ENCODE data around the gene CORO2B.

The CORO2B gene

GRCh38 chr15:68658641-68659358, 80.0 kb downstream of the CORO2B start:
- H3K9me3 ChIP-seq (ENCODE audit: control insufficient read depth in 1 of 2, low read length in 2 of 2) = no peaks in the 10 kb centered on the region
- no peak overlapping the region for H3K4me3 ChIP-seq (ENCODE audit: low read depth in 1 of 2, low read length in 2 of 2)
- no peak overlapping the region for H3K27ac ChIP-seq (ENCODE audit: low read length)
- H3K4me1 ChIP-seq (ENCODE audit: control insufficient read depth in 1 of 2, insufficient read depth in 2 of 2, low read length in 2 of 2) = no peaks in the 10 kb centered on the region
- H3K36me3 ChIP-seq (ENCODE audit: control insufficient read depth in 1 of 2, insufficient read depth in 2 of 2, low read length in 2 of 2) = no peaks in the 10 kb centered on the region
- H3K27me3 ChIP-seq (ENCODE audit: low read depth, low read length) = no peaks in the 10 kb centered on the region

GRCh38 chr15:68663526-68663925, 84.7 kb downstream of the CORO2B start:
- Histone ChIP-seq H3K4me1 (ENCODE audit: control insufficient read depth in 1 of 2, insufficient read depth in 2 of 2, low read length in 2 of 2) (no peaks in the 10 kb centered on the region), H3K36me3 (ENCODE audit: control insufficient read depth in 1 of 2, insufficient read depth in 2 of 2, low read length in 2 of 2) (no peaks in the 10 kb centered on the region), H3K4me3 (ENCODE audit: low read depth in 1 of 2, low read length in 2 of 2) (no peak overlapping the region), H3K27me3 (ENCODE audit: low read depth, low read length) (no peaks in the 10 kb centered on the region), H3K9me3 (ENCODE audit: control insufficient read depth in 1 of 2, low read length in 2 of 2) (no peaks in the 10 kb centered on the region), H3K27ac (ENCODE audit: low read length) (no peak overlapping the region)

GRCh38 chr15:68666120-68666811, 87.5 kb downstream of the CORO2B start:
- no peak overlapping the region for H3K27ac ChIP-seq (ENCODE audit: low read length)
- H3K4me3 ChIP-seq (ENCODE audit: low read depth in 1 of 2, low read length in 2 of 2) = no peak overlapping the region
- H3K36me3 ChIP-seq (ENCODE audit: control insufficient read depth in 1 of 2, insufficient read depth in 2 of 2, low read length in 2 of 2) = no peaks in the 10 kb centered on the region
- no peaks in the 10 kb centered on the region for H3K27me3 ChIP-seq (ENCODE audit: low read depth, low read length)
- H3K4me1 ChIP-seq (ENCODE audit: control insufficient read depth in 1 of 2, insufficient read depth in 2 of 2, low read length in 2 of 2) = no peaks in the 10 kb centered on the region
- H3K9me3 ChIP-seq (ENCODE audit: control insufficient read depth in 1 of 2, low read length in 2 of 2) = no peaks in the 10 kb centered on the region

GRCh38 chr15:68666812-68667450, 88.1 kb downstream of the CORO2B start:
- no peaks in the 10 kb centered on the region for H3K27me3 ChIP-seq (ENCODE audit: low read depth, low read length)
- no peaks in the 10 kb centered on the region for H3K36me3 ChIP-seq (ENCODE audit: control insufficient read depth in 1 of 2, insufficient read depth in 2 of 2, low read length in 2 of 2)
- H3K27ac ChIP-seq (ENCODE audit: low read length) = no peak overlapping the region
- no peaks in the 10 kb centered on the region for H3K4me1 ChIP-seq (ENCODE audit: control insufficient read depth in 1 of 2, insufficient read depth in 2 of 2, low read length in 2 of 2)
- no peaks in the 10 kb centered on the region for H3K9me3 ChIP-seq (ENCODE audit: control insufficient read depth in 1 of 2, low read length in 2 of 2)
- no peak overlapping the region for H3K4me3 ChIP-seq (ENCODE audit: low read depth in 1 of 2, low read length in 2 of 2)

GRCh38 chr15:68667800-68668625, 89.2 kb downstream of the CORO2B start:
- Histone ChIP-seq H3K27ac (ENCODE audit: low read length) (no peak overlapping the region), H3K36me3 (ENCODE audit: control insufficient read depth in 1 of 2, insufficient read depth in 2 of 2, low read length in 2 of 2) (no peaks in the 10 kb centered on the region), H3K4me3 (ENCODE audit: low read depth in 1 of 2, low read length in 2 of 2) (no peak overlapping the region), H3K4me1 (ENCODE audit: control insufficient read depth in 1 of 2, insufficient read depth in 2 of 2, low read length in 2 of 2) (no peaks in the 10 kb centered on the region), H3K9me3 (ENCODE audit: control insufficient read depth in 1 of 2, low read length in 2 of 2) (no peaks in the 10 kb centered on the region), H3K27me3 (ENCODE audit: low read depth, low read length) (no peaks in the 10 kb centered on the region)

- Histone ChIP-seq H3K27me3 (ENCODE audit: low read depth, low read length) (no peaks in the 10 kb centered on the region), H3K36me3 (ENCODE audit: control insufficient read depth in 1 of 2, insufficient read depth in 2 of 2, low read length in 2 of 2) (no peaks in the 10 kb centered on the region), H3K4me1 (ENCODE audit: control insufficient read depth in 1 of 2, insufficient read depth in 2 of 2, low read length in 2 of 2) (peaks cover 0 to 2% of the 10 kb centered on the region in 2 donors), H3K4me3 (ENCODE audit: low read depth in 1 of 2, low read length in 2 of 2) (no peak overlapping the region), H3K9me3 (ENCODE audit: control insufficient read depth in 1 of 2, low read length in 2 of 2) (no peaks in the 10 kb centered on the region), H3K27ac (ENCODE audit: low read length) (no peak overlapping the region)
These were observed 90.3 kb downstream of the CORO2B start for GRCh38 chr15:68668926-68669600.

- no peaks in the 10 kb centered on the region for H3K9me3 ChIP-seq (ENCODE audit: control insufficient read depth in 1 of 2, low read length in 2 of 2)
- H3K4me3 ChIP-seq (ENCODE audit: low read depth in 1 of 2, low read length in 2 of 2) = no peak overlapping the region
- no peaks in the 10 kb centered on the region for H3K27me3 ChIP-seq (ENCODE audit: low read depth, low read length)
- no peak overlapping the region for H3K27ac ChIP-seq (ENCODE audit: low read length)
- peaks cover 0 to 7% of the 10 kb centered on the region in 2 donors for H3K4me1 ChIP-seq (ENCODE audit: control insufficient read depth in 1 of 2, insufficient read depth in 2 of 2, low read length in 2 of 2)
- no peaks in the 10 kb centered on the region for H3K36me3 ChIP-seq (ENCODE audit: control insufficient read depth in 1 of 2, insufficient read depth in 2 of 2, low read length in 2 of 2)
These were observed 93.5 kb downstream of the CORO2B start for GRCh38 chr15:68672251-68672650.

- Histone ChIP-seq H3K27ac (ENCODE audit: low read length) (no peak overlapping the region), H3K27me3 (ENCODE audit: low read depth, low read length) (no peaks in the 10 kb centered on the region), H3K36me3 (ENCODE audit: control insufficient read depth in 1 of 2, insufficient read depth in 2 of 2, low read length in 2 of 2) (no peaks in the 10 kb centered on the region), H3K9me3 (ENCODE audit: control insufficient read depth in 1 of 2, low read length in 2 of 2) (no peaks in the 10 kb centered on the region), H3K4me1 (ENCODE audit: control insufficient read depth in 1 of 2, insufficient read depth in 2 of 2, low read length in 2 of 2) (peaks cover 0 to 7% of the 10 kb centered on the region in 2 donors), H3K4me3 (ENCODE audit: low read depth in 1 of 2, low read length in 2 of 2) (no peak overlapping the region)
These were observed 94.0 kb downstream of the CORO2B start for GRCh38 chr15:68672781-68673205.

GRCh38 chr15:68674975-68675374, 96.2 kb downstream of the CORO2B start:
- Histone ChIP-seq H3K36me3 (ENCODE audit: control insufficient read depth in 1 of 2, insufficient read depth in 2 of 2, low read length in 2 of 2) (no peaks in the 10 kb centered on the region), H3K27ac (ENCODE audit: low read length) (no peak overlapping the region), H3K9me3 (ENCODE audit: control insufficient read depth in 1 of 2, low read length in 2 of 2) (no peaks in the 10 kb centered on the region)

GRCh38 chr15:68676011-68676605, 97.3 kb downstream of the CORO2B start:
- Histone ChIP-seq H3K27ac (ENCODE audit: low read length) (no peak overlapping the region), H3K36me3 (ENCODE audit: control insufficient read depth in 1 of 2, insufficient read depth in 2 of 2, low read length in 2 of 2) (no peaks in the 10 kb centered on the region), H3K9me3 (ENCODE audit: control insufficient read depth in 1 of 2, low read length in 2 of 2) (no peaks in the 10 kb centered on the region), H3K27me3 (ENCODE audit: low read depth, low read length) (no peaks in the 10 kb centered on the region), H3K4me1 (ENCODE audit: control insufficient read depth in 1 of 2, insufficient read depth in 2 of 2, low read length in 2 of 2) (peaks cover 0 to 7% of the 10 kb centered on the region in 2 donors), H3K4me3 (ENCODE audit: low read depth in 1 of 2, low read length in 2 of 2) (no peak overlapping the region)

More at GRCh38 chr15:68674975-68675374, 96.2 kb downstream of the CORO2B start:
- Histone ChIP-seq H3K4me1 (ENCODE audit: control insufficient read depth in 1 of 2, insufficient read depth in 2 of 2, low read length in 2 of 2) (peaks cover 0 to 7% of the 10 kb centered on the region in 2 donors), H3K27me3 (ENCODE audit: low read depth, low read length) (no peaks in the 10 kb centered on the region), H3K4me3 (ENCODE audit: low read depth in 1 of 2, low read length in 2 of 2) (no peak overlapping the region)
